ENCODE results near the gene EFCAB7. TPM values are rescaled to one million over a fixed set of nuclear protein-coding genes. Genes with fewer than 3 reads are reported as not detected.

EFCAB7 gene
- total and polyA plus RNA-seq, 2 donors (not counting 3 experiments of a cell fraction or from before 2014, with no cell fraction given): 1.4 to 7.1 TPM

DNA sequence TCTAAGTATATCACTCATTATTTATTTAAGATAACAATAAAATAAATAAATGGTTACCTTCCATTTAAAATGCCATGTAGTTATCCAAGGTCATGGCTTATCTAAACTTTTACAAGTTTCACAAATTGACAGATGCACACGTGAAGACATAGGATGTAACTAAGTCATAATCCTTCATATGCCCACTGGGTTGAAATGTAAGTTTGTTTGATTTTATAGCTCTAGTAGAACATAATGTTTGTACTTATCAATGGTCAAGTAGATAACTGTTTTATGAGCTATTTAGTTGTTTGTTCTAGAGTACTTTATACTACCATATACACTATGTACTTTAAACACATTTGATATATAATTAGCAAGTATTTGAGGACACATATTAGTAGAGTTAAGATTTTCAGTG lies 43.3 kb upstream of the EFCAB7 start:
- FAIRE-seq: peak; percentile 4
- Histone ChIP-seq H3K4me2 (ENCODE audit: insufficient read depth, low read length) (no peak overlapping the region), H3K79me2 (ENCODE audit: control insufficient read depth, insufficient read depth, low read length) (no peaks in the 10 kb centered on the region), H3K4me3 (replicated peaks in 1 of 3; ENCODE audit: insufficient read depth in 1 of 3, low read depth in 1 of 3, low read length in 3 of 3) (no peak overlapping the region), H3K27me3 (ENCODE audit: control insufficient read depth in 2 of 2, insufficient read depth in 2 of 2, low read length in 2 of 2) (no peaks in the 10 kb centered on the region), H3K9me1 (replicated peaks; ENCODE audit: control insufficient read depth, extremely low read depth, insufficient read depth, low read length) (no peaks in the 10 kb centered on the region), H3K9me3 (replicated peaks; ENCODE audit: control insufficient read depth, insufficient read depth, low read length) (no peaks in the 10 kb centered on the region), H3K27ac (ENCODE audit: insufficient read depth, low read depth, low read length) (no peak overlapping the region), H3K36me3 (ENCODE audit: control insufficient read depth in 2 of 2, extremely low read depth in 1 of 2, insufficient read depth in 2 of 2, low read length in 2 of 2) (no peaks in the 10 kb centered on the region), H3K9ac (replicated peaks; ENCODE audit: extremely low read depth, insufficient read depth, low read length) (no peak overlapping the region), H2AFZ (ENCODE audit: low read depth, low read length) (no peak overlapping the region), H3K4me1 (ENCODE audit: control insufficient read depth, extremely low read depth, insufficient read depth, low read length) (no peaks in the 10 kb centered on the region), H4K20me1 (replicated peaks; ENCODE audit: control insufficient read depth, extremely low read depth, insufficient read depth, low read length) (no peaks in the 10 kb centered on the region)
- POLR2A ChIA-PET: no interaction called here
- dilution Hi-C loops (cut with MboI; ENCODE audit: extremely low pct_ligation_motif_present, low sequenced_read_pairs): no loop called here
- no peak for TF ChIP-seq JUN (IDR thresholded peaks at IDR 0.05; ENCODE audit: borderline replicate concordance, insufficient read depth, insufficient read length, low read depth)
- no peak for TF ChIP-seq MYC (IDR thresholded peaks at IDR 0.05; ENCODE audit: low read depth, low read length)
- no peak for TF ChIP-seq FOS (IDR thresholded peaks at IDR 0.05; ENCODE audit: borderline replicate concordance, insufficient read depth, low read length)
- TF ChIP-seq POLR2AphosphoS5 (IDR thresholded peaks at IDR 0.05; ENCODE audit: insufficient read depth, low read depth, low read length): no peak
- no peak for TF ChIP-seq GATA2 (IDR thresholded peaks at IDR 0.05; ENCODE audit: insufficient read depth, insufficient read length, low read depth, low read length)
- no peak for TF ChIP-seq POLR2A (IDR thresholded peaks at IDR 0.05; ENCODE audit: low read depth, low read length)
- TF ChIP-seq, protein P1, sequence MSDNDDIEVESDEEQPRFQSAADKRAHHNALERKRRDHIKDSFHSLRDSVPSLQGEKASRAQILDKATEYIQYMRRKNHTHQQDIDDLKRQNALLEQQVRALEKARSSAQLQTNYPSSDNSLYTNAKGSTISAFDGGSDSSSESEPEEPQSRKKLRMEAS (IDR thresholded peaks at IDR 0.05; ENCODE audit: insufficient read depth, insufficient read length): no peak
- no peak for TF ChIP-seq EZH2 (IDR thresholded peaks at IDR 0.05; ENCODE audit: borderline replicate concordance, low read depth, low read length, severe bottlenecking)
- no peak for TF ChIP-seq CTCF (IDR thresholded peaks at IDR 0.05; ENCODE audit: extremely low read depth in 1 of 2, insufficient read depth in 1 of 2, low read depth in 1 of 2, low read length in 2 of 2)
- CTCF ChIA-PET: interaction anchor here (0.6 to 1.6 kb wide), 3 partner anchors 10 to 58 kb away, joined by 3 read pairs; no protein-coding TSS in a partner anchor
- BruUV-seq (replicated peaks): no TSS peak
- intact Hi-C loops (cut with micrococcal nuclease): no loop called here
- no peak for DNase-seq (ENCODE audit: low read depth, low spot score)

All from endothelial cell of umbilical vein (primary cell).